ENCODE results near the gene CASTOR2.
"Not testable (repeated sequence)": the region's sequence is repeated elsewhere in the genome, so short reads cannot be mapped to it uniquely, and the experiment has no call there.

Gene CASTOR2

GRCh38 chr7:74994869-74995543 is 30.5 kb downstream of the CASTOR2 start:
- DNase-seq (ENCODE audit: low read depth), result not testable (repeated sequence)

DNA sequence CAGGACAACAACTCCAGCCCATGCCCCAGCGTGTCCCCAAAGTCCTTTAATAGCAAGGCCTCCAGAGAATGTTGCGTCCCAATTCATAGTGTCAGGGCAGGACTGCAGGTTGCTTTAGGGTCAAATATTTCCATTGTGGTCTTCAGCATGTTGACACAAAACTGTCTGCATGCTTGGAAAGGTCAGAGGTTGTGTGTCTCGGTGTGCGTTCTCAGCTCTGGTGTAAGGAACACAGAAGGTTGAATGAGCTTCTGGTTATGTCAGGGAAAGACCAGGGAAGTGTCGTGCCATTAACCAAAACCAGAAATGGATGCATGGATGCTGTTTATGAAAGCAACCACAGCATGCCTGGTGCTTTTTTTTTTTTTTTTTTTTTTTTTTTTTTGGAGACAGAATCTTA is 31.9 kb downstream of the CASTOR2 start:
- not testable (repeated sequence) for DNase-seq (ENCODE audit: low read depth)

DNA sequence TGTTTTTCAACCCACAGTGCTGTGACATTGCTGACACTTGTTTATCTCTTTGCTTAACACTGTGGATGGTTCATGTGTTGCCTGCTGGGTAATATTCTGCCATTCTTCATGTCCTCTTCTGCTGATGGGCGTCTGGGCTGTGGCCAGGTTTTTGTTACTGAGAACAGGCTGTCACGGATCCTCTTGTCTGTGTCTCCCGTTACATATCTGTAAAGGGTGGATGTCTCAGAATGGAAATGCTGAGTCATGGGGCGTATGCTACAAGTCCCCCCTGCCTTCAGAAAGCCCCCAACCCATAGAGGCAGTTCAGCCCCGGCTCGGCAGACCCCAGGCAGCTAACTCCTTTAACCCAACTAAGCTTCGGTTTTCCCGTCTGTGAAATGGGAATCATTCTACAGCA is 33.3 kb downstream of the CASTOR2 start:
- DNase-seq (ENCODE audit: low read depth), result not testable (repeated sequence)

GRCh38 chr7:75001356-75001755 is 36.9 kb downstream of the CASTOR2 start:
- DNase-seq (ENCODE audit: low read depth), result not testable (repeated sequence)

DNA sequence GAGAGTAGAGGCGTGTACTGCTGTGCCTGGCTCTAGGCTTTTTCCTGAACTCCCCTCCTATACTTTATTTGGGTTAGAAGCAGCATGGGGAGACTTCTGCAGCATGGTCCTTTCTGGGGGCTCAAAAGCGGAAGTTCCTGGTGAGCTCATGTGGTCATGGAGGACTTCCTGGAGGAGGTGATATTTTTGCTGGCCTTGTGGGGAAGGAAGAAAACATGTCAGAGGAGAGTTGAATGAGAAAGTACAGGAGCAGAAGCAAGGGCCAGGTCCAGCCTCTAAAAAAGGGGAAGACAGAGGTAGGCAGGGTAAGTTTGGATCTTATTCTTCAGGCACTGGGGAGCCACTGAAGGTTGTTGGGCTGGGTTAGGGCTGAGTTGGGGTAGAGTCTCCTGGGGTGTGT is 45.5 kb downstream of the CASTOR2 start:
- DNase-seq (ENCODE audit: low read depth), result no peak

DNA sequence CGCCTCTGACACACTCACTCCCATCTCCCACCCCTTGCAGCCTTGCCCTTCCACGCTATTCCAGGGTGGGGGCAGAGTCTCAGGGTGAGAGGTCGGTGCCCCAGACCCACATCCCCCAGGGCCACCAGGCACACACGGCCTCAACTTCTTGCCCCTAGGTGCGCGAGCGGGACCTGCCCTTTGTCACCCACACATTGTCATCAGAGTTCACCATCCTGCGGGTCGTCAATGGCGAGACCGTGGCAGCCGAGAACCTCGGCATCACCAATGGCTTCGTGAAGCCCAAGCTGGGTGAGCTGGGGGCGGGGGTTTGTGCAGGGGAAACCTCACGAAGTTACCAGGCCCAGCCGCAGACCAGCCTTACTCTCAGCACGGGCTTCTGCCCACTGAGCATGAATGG is 53.3 kb downstream of the CASTOR2 start:
- no peak for DNase-seq (ENCODE audit: low read depth)

GRCh38 chr7:75018570-75019364 is 54.3 kb downstream of the CASTOR2 start:
- no peak for DNase-seq (ENCODE audit: low read depth)

DNA sequence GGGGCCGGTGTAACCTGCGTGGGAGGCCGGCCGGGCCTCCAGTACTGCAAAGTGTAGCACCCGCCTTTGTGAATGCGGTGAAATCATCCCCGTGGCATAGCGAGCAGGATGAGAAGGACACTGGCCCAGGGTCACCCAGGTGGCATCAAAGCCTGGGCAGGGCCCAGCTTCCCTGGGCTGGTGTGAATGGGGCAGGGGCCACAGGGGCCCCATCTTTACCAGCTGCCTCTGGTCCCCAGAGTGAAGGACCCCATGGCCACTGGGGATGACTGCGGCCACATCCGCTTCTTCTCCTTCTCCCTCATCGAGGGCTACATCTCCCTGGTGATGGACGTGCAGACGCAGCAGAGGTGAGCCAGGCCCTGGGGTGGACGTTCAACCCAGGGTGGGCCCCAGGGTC is 55.3 kb downstream of the CASTOR2 start:
- no peak for DNase-seq (ENCODE audit: low read depth)

DNA sequence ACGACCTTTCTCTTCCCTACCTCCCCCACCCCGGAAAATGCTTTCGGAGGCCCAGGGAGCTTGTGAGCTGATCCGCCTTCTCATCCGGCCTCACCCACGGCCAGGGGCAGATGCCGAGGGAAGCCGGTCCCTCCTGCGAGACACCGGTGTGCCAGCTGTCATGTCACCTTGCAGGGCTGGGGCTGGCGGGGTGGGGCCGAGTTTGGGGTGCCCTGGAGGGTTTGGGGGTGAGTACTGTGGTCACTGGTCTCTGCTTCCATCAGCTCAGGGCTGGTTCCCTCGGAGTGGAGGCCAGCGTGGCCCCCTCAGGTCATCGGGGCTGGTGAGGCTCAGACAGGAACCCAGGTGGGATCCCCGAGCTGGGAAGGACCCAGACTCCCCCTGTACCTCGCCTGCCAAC is 60.4 kb downstream of the CASTOR2 start:
- no peak for DNase-seq (ENCODE audit: low read depth)

DNA sequence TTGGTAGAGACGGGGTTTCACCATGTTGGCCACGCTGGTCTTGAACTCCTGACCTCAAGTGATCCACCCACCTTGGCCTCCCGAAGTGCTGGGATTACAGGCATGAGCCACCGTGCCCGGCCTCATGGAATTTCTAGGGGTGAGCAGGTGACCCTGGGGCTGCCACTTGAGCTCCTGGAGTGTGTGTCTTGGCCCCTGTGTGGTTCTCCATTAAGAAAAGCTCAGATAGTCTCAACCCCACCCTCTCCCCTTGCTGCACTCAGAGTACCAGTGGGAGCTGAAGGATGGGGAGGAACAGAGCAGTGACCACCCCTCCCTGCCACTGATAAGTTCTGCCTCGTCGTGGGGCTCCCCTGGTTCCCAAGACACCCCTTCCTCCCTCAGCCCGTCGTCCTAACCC is 63.8 kb downstream of the CASTOR2 start:
- DNase-seq (ENCODE audit: low read depth), result no peak

DNA sequence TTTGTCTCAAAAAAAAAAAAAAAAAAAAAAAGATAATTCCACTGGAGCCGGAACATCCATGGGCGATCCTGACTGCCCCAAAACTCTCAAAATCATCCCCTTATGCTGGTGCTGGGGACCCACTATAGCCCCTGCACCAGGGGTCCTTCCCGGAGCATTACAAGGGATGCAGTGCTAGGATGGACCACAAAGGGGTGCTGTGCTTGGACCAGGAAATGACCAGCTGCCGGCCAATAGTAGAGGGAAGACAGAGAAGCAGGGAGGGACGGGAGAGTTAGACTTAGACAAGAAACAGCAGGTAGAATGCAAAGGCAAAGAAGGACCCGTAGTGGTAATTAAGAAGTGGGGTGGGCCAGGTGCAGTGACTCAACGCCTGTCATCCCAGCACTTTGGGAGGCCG is 68.6 kb downstream of the CASTOR2 start:
- no peak for DNase-seq (ENCODE audit: low read depth)

GRCh38 chr7:75033826-75034225 is 69.3 kb downstream of the CASTOR2 start:
- DNase-seq (ENCODE audit: low read depth), result no peak

DNA sequence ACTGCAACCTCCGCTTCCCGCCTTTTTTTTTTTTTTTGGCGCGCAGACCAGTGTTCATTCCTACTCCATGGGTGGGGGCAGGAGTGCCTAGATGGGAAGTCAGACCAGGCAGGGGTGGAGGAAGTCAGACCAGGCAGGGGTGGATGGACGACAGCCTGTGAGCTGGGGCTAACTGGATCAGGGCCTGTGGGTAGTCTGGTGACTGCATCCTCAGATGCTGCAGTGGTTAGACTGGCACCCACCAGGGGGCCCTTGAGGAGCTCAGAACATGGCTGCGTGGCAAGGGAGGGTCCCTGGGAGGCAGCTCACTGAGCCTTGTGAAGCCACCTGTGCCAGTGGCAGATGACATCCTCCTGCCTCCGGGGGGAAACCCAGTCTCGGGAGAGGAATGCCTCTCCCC is 74.0 kb downstream of the CASTOR2 start:
- DNase-seq (ENCODE audit: low read depth), result no peak

DNA sequence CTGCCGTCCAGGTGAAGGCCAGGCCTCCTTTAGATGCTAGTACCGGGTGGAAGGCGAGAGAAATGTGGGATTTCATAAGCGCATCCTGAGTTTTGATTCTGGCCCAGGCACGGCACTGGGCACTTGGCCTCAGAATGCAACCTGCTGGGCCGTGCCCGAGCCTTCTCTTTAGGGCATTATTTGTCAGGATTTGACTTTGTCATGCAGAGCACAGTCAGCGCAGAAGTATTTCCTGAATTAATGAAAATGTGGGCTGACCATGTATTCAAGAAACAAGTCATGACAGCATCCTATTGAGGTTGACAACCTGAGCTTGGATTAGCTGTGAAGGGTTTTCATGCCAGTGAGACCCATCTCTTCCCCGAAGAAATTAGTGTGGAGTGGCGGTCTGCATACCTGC is 74.7 kb downstream of the CASTOR2 start:
- DNase-seq (ENCODE audit: low read depth), result no peak

DNA sequence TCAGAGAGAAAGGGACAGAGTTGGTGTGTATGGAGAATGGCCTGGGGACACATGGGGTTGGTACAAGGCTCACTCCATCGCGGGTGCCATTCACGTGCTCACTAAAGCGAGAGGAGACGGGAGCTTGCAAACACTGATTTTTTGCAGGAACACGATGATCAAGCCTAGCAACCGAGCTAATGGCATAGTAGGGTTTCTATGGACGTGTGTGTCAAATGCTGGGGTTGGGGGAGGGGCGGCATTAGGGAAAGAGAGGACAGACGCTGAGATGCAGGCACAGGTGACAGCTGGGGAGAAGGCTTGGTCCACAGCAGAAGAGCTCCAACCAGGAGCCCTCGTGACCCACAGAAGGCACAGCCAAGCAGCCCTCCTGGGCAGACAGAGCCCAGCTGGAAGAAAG is 75.2 kb downstream of the CASTOR2 start:
- DNase-seq (ENCODE audit: low read depth), result no peak

DNA sequence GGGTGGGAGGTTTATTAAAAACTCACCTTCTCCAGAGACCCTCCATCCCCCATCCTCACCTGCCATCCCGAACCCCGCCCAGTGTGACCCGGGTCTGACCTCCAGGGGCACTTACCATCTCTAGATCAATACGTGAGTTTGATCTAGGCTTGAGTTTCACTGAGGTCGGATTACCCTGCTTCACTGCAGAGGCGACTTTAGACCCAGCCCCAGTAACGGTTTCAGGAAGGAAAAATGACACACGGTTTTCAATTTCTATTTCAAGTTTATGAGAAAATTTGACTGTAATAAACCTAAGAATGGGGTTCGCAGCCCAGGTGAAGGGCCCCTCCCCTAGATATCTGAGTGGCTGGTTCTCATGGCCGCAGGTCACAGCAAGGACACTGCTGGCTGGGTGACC is 76.0 kb downstream of the CASTOR2 start:
- DNase-seq (ENCODE audit: low read depth), result no peak

DNA sequence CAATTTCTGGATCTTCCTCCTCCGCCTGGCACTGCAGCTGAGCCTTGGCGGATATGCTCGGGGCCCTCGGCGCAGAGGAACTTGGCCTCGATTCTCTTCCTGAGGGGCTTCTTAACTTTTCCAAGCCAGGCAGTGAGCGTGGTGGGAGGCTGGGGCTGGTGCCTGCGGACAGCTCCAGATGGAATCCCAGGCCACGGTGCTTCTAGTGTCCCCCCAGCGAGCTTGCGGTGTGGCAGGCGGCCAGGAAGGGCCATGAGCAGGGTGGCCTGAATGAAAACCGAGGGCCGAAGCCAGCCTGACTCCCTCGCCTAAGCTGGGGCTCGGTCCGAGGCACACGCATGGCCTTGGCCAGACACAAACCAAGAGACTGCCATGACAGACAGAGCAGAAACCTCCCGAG is 77.8 kb downstream of the CASTOR2 start:
- DNase-seq (ENCODE audit: low read depth), result no peak

GRCh38 chr7:75042831-75043703 is 78.6 kb downstream of the CASTOR2 start:
- no peak for DNase-seq (ENCODE audit: low read depth)

- DNase-seq (ENCODE audit: low read depth), result no peak
These were observed 81.4 kb downstream of the CASTOR2 start for GRCh38 chr7:75045881-75046280.

- no peak for DNase-seq (ENCODE audit: low read depth)
These were observed 84.2 kb downstream of the CASTOR2 start for GRCh38 chr7:75048435-75049379.

GRCh38 chr7:75049817-75050216 is 85.3 kb downstream of the CASTOR2 start:
- no peak for DNase-seq (ENCODE audit: low read depth)

GRCh38 chr7:75050501-75050900 is 86.0 kb downstream of the CASTOR2 start:
- no peak for DNase-seq (ENCODE audit: low read depth)
